HEK293T (cell line): Measurements from ENCODE around the gene GYG2.

Experiments
- BHLHE40 ChIP-seq: fragments of 450-650 bp; IDR thresholded peaks from 2 replicates; pipeline ENCODE4 v1.6.1; 2016; ENCODE audit warnings: mild to moderate bottlenecking, moderate library complexity, borderline replicate concordance
- FOXA1 ChIP-seq: fragments of 450-650 bp; IDR thresholded peaks from 2 replicates; pipeline ENCODE4 v1.6.1; 2016; ENCODE audit warnings: mild to moderate bottlenecking
- FOXK2 ChIP-seq: fragments of 450-650 bp; IDR thresholded peaks from 2 replicates; pipeline ENCODE4 v1.6.1; 2016; ENCODE audit warnings: mild to moderate bottlenecking
- FOXM1 ChIP-seq: fragments of 450-650 bp; IDR thresholded peaks from 2 replicates; pipeline ENCODE4 v1.6.1; 2017; ENCODE audit warnings: mild to moderate bottlenecking, borderline replicate concordance
- HDGF ChIP-seq: fragments of 450-650 bp; IDR thresholded peaks from 2 replicates; pipeline ENCODE4 v1.6.1; 2017; ENCODE audit warnings: antibody characterized with exemption, borderline replicate concordance
- LEF1 ChIP-seq: fragments of 450-650 bp; IDR thresholded peaks from 2 replicates; pipeline ENCODE4 v1.6.1; 2017; ENCODE audit warnings: mild to moderate bottlenecking, borderline replicate concordance
- PKNOX1 ChIP-seq: fragments of 450-650 bp; IDR thresholded peaks from 2 replicates; pipeline ENCODE4 v1.6.1; 2016
- SP1 ChIP-seq: fragments of 450-650 bp; IDR thresholded peaks from 2 replicates; pipeline ENCODE4 v1.6.1; 2017
- SUZ12 ChIP-seq: fragments of 450-650 bp; IDR thresholded peaks from 2 replicates; pipeline ENCODE4 v1.6.1; 2016; ENCODE audit warnings: mild to moderate bottlenecking
- TARDBP ChIP-seq: fragments of 450-650 bp; IDR thresholded peaks from 2 replicates; pipeline ENCODE4 v1.6.1; 2016
- ZNF384 ChIP-seq: fragments of 450-650 bp; IDR thresholded peaks from 2 replicates; pipeline ENCODE4 v1.6.1; 2016

- no peak for TF ChIP-seq SP1
- peak; percentile 85 for TF ChIP-seq PKNOX1
- no peak for TF ChIP-seq FOXK2
- no peak for TF ChIP-seq FOXM1
- TF ChIP-seq FOXA1, result no peak
- no peak for TF ChIP-seq HDGF
- no peak for TF ChIP-seq SUZ12
- no peak for TF ChIP-seq LEF1
- no peak for TF ChIP-seq TARDBP
- TF ChIP-seq ZNF384, result no peak
- no peak for TF ChIP-seq BHLHE40
Observed at GRCh38 chrX:2921193-2921592, 92.5 kb downstream of the GYG2 start.
